HL-60 (cell line): ENCODE results near the gene PPM1H.

ENCODE experiments used
- DNase-seq, 2 experiments: peaks; one replicate each; pipeline ENCODE4 v3.0.0-alpha.2; 2010 to 2020; ENCODE audit warnings: low read depth in 1 of 2, low spot score in 1 of 2
- H3K27ac ChIP-seq: fragments of 250-450 bp; sonication (Bioruptor Pico); replicated peaks from 2 replicates; pipeline ENCODE4 v1.5.1; 2020; ENCODE audit warnings: mild to moderate bottlenecking, moderate library complexity
- H3K27me3 ChIP-seq: fragments of 250-450 bp; sonication (Bioruptor Pico); 2 replicates; pipeline ENCODE4 v1.5.1; 2021; ENCODE audit warnings: mild to moderate bottlenecking, moderate library complexity; ENCODE audit not compliant: insufficient read depth, poor library complexity, severe bottlenecking
- H3K4me3 ChIP-seq: replicated peaks from 2 replicates; pipeline ENCODE4 v1.5.1; 2011; ENCODE audit warnings: mild to moderate bottlenecking, control low read depth, low read length; ENCODE audit not compliant: insufficient read depth
- CTCF ChIP-seq: IDR thresholded peaks from one replicate; pipeline ENCODE4 v1.5.1; 2011; ENCODE audit warnings: low read length, control low read depth, inconsistent platforms; ENCODE audit not compliant: insufficient read depth
- GABPA ChIP-seq: IDR thresholded peaks from 2 replicates; pipeline ENCODE4 v1.6.1; 2012; ENCODE audit warnings: low read depth
- POLR2AphosphoS5 ChIP-seq: IDR thresholded peaks from 2 replicates; pipeline ENCODE4 v1.6.1; 2012; ENCODE audit warnings: low read depth
- SPI1 ChIP-seq: IDR thresholded peaks from 2 replicates; pipeline ENCODE4 v1.6.1; 2012; ENCODE audit warnings: low read depth, mild to moderate bottlenecking, borderline replicate concordance
- TF ChIP-seq, protein P1 (sequence below): IDR thresholded peaks from 2 replicates; pipeline ENCODE4 v1.6.1; 2012; ENCODE audit warnings: low read depth; ENCODE audit not compliant: insufficient replicate concordance

The PPM1H gene

GRCh38 chr12:62739266-62740015, 195.5 kb downstream of the PPM1H start:
- Histone ChIP-seq H3K4me3 (no peak overlapping the region), H3K27me3 (no peaks in the 10 kb centered on the region), H3K27ac (no peak overlapping the region)
- no peak for DNase-seq
- TF ChIP-seq CTCF (no peak), POLR2AphosphoS5 (no peak), GABPA (no peak), SPI1 (no peak)
- TF ChIP-seq, protein P1, sequence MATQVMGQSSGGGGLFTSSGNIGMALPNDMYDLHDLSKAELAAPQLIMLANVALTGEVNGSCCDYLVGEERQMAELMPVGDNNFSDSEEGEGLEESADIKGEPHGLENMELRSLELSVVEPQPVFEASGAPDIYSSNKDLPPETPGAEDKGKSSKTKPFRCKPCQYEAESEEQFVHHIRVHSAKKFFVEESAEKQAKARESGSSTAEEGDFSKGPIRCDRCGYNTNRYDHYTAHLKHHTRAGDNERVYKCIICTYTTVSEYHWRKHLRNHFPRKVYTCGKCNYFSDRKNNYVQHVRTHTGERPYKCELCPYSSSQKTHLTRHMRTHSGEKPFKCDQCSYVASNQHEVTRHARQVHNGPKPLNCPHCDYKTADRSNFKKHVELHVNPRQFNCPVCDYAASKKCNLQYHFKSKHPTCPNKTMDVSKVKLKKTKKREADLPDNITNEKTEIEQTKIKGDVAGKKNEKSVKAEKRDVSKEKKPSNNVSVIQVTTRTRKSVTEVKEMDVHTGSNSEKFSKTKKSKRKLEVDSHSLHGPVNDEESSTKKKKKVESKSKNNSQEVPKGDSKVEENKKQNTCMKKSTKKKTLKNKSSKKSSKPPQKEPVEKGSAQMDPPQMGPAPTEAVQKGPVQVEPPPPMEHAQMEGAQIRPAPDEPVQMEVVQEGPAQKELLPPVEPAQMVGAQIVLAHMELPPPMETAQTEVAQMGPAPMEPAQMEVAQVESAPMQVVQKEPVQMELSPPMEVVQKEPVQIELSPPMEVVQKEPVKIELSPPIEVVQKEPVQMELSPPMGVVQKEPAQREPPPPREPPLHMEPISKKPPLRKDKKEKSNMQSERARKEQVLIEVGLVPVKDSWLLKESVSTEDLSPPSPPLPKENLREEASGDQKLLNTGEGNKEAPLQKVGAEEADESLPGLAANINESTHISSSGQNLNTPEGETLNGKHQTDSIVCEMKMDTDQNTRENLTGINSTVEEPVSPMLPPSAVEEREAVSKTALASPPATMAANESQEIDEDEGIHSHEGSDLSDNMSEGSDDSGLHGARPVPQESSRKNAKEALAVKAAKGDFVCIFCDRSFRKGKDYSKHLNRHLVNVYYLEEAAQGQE: no peak

DNA sequence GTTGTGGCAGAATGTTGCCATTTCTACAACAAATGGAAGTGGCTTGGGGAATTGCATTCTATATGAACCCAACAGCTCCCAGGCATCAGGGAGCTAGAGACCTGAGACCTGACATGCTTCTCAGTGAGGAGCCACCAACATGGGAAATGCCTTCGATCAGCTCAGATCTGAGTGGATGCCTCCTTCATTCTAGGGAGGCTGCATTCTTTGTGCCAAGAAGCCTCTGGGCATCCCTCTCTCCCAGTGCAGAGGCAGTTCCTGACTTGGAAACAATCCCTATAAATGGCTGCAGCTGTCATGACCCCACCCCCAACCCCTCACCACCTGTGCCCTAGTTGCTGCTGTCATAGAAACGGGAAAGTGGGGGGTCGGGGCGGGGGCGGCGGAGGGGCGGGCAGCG, 196.3 kb downstream of the PPM1H start:
- no peak overlapping the region for H3K27ac ChIP-seq
- TF ChIP-seq GABPA (no peak), POLR2AphosphoS5 (no peak), SPI1 (no peak), CTCF (no peak)
- TF ChIP-seq, protein P1: no peak
- no peak for DNase-seq
- H3K27me3 ChIP-seq: no peaks in the 10 kb centered on the region
- no peak overlapping the region for H3K4me3 ChIP-seq

DNA sequence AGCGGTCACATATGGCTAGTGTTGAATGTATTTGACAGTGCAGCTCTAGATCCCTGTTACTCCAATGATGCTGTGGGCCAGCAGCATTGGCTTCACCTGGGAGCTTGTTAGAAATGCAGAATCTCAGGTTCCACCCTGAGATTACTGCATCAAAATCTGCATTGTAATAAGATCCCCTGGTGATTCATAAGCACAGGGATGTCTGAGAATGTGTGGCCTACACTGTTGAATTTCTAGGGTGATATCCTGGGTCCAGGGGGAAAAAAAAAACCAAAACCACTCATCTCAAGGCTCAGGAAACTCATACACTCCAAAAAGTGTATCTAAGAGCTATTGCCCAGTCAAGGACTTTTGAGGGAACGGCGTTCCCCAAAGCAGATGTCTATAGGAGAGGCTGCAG, 196.8 kb downstream of the PPM1H start:
- DNase-seq: no peak
- no peaks in the 10 kb centered on the region for H3K27me3 ChIP-seq
- no peak overlapping the region for H3K27ac ChIP-seq
- H3K4me3 ChIP-seq: no peak overlapping the region
- TF ChIP-seq, protein P1: no peak
- TF ChIP-seq CTCF (no peak), GABPA (no peak), POLR2AphosphoS5 (no peak), SPI1 (no peak)
